NCI-H1436 (cell line): ENCODE results near the gene ZBTB8A.
"Not testable (repeated sequence)": the region's sequence is repeated elsewhere in the genome, so short reads cannot be mapped to it uniquely, and the experiment has no call there.

Experiments
- DNase-seq: peaks from one replicate; lab custom pipeline; 2025; lab: John Stamatoyannopoulos, UW

ZBTB8A gene

DNA sequence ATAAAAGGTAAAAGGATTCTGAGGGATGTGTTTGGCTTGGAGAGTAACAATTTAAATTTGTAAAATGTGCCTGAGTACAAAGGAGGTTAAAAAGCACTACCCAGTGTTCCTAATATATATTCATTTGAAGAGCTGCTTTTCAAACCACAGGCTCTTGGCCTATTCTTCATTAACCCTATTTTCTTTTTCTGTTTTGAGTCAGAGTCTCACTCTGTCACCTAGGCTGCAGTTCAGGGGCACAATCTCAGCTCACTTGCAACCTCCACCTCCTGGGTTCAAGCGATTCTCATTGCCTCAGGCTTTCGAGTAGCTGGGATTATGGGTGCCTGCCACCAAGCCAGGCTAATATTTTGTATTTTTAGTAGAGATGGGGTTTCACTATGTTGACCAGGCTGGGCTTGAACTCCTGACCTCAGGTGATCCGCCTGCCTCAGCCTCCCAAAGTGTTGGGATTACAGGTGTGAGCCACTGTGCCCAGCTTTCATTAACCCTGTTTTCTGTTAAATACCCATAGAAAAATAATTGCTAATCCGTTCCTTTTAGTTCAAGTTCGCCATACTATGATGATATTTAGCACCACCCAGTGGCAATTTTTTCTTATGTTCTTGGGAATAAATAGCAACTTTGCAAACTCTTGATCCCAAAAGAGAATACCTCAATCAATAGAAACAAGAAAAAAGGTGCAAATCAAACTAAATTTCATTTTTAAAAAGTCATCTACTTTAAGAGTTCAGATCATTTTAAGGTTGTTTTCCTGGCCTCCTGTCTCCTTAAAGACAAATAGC lies 80.7 kb downstream of the ZBTB8A start:
- no peak for DNase-seq

DNA sequence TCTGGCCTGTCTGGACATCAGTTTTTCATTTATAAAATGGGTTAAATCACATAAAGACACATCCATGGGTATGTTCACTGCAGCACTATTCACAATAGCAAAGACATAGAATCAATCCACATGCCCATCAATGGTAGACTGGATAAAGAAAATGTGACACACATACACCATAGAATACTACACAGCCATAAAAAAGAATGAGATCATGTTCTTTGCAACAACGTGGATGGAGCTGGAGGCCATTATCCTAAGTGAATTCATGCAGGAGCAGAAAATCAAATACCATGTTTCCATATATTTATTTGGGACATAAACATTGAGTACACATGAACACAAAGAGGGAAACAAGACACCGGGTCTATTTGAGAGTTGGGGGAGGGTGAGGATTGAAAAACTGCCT lies 83.0 kb downstream of the ZBTB8A start:
- DNase-seq = no peak

DNA sequence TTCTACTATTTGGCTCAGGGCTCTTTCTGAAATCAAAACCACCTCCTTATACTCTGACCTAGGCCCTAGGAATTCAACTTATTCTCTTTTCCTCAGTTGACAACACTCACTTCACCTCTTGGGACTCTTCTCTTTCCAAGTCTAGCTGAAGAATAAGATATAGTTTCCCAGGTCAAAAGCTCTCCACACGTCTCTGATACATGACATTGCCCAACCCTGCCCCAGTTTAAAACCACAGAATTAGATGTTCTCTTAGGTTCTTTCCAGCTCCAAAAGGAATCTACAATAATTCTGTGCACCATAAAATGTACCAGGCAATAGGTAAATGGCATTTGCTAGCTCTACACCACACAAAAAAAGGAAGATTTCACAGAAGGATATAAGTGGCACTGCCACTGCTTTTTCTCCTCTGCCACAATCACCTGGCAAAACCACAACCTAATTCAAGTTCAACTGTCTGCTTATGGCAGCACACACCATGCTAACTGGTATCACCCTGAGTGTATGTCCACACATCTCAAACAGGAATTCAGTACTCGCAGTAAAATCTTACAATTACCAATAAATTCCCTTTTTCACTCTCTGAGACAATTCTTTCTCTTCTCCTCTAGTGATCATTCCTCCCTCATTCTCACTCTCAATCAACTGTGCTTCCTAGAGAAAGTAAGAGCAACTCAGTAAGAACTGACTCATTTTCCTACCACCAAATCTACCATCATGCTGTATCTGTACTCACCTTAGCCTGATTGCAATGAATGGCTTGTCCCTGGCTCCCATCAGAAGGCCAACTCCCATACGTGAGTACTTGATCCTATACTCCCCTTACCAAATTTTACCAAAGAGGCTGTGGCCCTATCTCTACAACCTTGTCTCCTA lies 83.8 kb downstream of the ZBTB8A start:
- no peak for DNase-seq

DNA sequence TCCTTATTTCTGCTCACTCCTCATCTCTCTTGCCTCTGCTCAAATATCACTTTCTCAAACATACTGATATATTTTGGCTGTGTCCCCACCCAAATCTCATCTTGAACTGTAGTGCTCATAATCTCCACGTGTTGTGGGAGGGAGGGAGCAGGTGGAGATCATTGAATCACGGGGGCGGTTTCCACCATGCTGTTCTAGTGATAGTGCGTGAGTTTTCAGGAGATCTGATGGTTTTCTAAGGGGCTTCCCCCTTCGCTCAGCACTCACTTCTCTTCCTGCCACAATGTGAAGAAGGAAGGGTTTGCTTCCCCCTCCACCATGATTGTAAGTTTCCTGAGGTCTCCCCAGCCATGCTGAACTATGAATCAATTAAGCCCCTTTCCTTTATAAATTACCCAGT lies 84.5 kb downstream of the ZBTB8A start:
- no peak for DNase-seq

DNA sequence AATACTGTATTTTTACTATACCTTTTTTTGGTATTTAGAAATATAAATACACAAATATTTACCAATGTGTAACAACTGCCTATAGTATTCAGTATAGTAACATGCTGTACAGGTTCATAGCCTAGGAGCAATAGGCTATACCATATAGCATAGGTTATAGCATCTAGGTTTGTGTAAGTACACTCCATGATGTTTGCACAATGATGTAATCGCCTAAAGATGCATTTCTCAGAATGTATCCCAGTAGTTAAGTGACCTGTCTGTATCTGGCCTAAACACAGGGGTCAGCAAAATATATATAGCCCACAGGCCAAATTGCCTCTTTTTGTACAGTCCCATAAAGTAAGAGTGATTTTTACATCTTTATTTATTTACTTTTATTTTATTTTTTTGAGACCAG lies 86.9 kb downstream of the ZBTB8A start:
- DNase-seq = no peak

DNA sequence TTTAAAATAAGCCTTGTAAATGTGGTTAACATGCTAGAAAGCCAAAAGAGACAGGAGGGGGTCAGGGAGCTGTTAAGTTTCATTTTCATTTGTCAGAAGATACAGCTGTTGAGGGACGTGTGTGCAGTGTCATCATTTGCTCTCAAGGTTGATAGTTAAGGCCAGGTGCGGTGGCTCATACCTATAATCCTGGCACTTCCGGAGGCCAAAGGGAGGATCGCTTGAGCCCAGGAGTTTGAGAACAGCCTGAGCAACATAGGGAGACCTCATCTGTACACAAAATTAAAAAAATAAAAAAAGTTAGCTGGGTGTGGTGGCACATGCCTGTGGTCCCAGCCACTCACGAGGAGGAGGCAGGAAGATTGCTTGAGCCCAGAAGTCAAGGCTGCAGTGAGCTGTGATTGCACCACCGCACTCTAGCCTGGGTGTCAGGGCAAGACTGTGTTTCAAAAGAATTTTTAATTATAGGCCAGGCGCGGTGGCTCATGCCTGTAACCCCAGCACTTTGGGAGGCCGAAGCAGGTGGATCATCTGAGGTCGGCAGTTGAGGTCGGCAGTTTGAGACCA lies 88.5 kb downstream of the ZBTB8A start:
- no peak for DNase-seq

DNA sequence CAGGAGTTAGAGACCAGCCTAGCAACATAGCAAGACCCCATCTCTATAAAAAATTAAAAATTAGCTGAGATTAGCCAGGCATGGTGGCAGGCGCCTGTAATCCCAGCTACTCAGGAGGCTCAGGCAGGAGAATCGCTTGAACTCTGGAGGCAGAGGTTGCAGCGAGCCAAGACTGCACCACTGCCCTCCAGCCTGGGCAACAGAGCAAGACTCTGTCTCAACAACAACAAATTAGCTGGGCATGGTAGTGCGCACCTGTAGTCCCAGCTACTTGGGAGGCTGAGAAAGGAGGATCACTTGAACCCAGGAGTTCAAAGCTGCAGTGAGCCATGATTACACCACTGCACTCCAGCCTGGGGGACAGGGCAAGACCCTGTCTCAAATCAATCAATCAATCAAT lies 90.9 kb downstream of the ZBTB8A start:
- DNase-seq = not testable (repeated sequence)

DNA sequence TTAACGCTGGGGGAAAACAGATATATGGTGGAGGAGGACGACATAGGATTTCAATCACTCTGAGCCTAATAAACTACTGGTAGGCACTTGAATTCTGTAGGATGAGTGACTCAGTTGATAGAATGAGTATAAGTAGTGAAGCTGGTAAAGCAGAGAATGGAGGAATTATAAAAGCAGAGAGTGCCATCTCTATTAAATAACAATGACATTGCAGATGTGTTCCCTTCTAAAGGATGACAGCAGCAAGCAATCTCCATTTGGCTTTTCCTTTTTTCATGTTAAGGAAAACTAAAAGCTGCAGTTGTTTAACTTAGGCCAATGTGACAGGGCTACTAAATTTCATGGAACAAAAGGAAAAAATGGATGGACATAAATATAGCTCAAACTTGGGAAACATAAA lies 93.6 kb downstream of the ZBTB8A start:
- no peak for DNase-seq

DNA sequence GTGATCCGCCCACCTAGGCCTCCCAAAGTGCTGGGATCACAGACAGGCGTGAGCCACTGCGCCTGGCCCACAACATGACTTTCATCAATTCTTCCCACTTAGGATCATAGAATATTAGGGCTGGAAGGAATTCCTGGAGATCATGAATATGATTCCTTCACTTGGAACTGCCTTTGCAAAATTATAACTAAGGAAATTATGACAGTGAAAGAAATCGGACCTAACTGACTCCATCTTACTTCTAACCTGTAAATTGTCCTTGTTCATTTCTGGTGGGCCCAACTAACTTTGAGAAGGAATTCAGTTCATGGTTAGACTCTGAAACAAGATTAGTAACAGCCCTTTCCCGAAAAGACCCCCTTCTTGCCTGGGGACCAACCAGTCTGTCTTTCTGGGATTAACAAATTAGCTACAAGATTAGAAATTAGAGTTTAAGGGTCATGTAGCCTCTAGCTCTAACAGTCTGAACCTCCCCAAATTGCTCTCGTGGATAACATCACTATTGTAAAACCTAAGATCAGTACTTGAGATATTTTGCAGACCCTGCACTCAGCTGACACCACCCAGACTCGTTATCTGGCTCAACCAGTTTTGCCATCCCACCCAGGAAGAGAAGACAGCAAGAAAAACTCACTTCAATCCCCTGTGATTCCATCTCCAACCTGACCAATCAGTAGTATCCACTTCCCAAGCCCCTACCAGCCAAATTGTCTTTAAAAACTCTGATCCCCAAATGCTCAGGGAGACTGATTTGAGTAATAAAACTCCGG lies 96.5 kb downstream of the ZBTB8A start:
- DNase-seq = no peak

DNA sequence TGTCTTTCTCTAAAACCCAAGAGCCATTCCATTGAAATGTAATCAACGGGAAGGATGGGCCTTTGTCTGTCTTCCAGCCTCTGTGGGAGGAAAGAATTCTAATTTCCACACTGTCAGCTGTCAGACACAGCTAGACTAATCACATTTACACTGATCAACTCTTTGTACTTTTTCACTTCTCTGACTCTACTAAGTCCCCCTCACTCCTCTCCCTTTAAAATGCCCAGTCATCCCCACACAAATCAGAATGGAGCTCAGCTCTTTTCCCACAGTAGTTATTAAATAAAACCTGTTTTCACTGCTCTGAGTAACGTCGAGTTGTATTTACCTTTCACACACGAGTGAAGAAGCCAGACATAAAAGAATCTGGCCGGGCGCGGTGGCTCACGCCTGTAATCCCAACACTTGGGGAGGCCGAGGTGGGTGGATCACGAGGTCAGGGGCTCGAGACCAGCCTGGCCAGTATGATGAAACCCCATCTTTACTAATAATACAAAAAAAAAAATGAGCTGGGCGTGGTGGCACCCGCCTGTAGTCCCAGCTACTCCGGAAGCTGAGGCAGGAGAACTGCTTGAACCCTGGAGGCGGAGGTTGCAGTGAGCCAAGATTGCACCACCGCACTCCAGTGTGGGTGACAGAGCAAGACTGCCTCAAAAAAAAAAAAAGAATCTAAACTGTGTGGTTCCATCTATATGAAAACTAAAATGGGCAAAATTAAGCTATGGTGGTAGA lies 97.9 kb downstream of the ZBTB8A start:
- no peak for DNase-seq

DNA sequence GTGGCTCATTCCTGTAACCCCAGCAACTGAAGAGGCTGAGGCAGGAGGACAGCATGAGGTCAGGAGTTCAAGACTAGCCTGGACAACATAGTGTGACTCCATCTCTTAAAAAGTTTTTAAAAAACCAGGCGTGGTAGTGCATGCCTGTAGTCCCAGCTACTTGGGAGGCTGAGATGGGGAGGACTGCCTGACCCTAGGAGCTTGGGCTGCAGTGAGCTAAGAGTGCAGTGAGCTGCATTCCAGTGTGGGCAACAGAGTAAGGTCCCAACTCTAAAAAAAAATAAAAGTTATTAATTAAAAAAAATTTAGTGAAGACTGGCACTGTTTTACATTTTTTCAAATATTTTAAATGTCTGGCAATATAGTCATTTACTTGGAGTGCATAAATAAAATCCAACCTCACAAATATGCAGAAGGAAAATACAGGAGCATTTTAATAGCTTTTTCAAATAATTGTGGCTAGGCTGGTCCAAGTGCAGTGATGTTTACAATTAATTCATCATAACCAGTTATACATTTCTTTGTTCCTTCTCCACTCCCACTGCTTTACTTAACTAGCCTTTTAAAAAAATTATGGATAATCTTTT lies 100.4 kb downstream of the ZBTB8A start:
- no peak for DNase-seq

DNA sequence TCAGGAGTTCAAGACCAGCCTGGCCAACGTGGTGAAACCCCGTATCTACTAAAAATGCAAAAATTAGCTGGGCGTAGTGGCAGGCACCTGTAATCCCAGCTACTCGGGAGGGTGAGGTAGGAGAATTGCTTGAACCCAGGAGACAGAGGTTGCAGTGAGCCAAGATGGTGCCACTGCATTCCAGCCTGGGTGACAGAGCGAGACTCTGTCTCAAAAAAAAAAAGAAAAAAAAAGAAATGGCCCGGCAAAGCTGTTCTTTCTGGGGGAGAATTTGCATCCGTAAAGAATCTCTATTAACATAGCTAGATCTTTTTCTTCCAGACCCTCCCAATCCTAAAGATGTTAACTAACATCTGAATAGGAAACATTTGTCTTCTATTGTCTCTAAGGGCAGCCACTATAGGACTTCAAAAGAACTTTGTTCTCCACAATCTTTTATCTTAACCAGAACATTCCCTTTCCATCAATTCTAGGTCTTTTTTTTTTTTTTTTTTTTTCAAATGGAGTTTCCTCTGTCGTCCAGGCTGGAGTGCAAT lies 103.1 kb downstream of the ZBTB8A start:
- DNase-seq = not testable (repeated sequence)

DNA sequence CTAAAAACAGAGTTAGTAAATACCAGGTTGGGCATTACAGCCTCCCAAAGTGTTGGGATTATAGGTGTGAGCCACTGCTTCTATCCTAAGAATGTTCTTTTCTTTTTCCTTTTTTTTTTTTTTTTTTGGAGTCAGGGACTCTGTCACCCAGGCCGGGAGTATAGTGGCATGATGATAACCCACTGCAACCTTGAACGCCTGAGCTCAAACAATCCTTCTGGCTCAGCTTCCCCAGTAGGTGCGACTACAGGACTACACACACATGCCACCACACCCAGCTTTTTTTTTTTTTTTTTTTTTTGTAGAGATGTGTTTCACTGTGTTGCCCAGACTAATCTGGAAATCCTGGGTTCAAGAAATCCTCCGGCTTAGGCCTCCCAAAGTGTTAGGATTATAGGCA lies 105.2 kb downstream of the ZBTB8A start:
- DNase-seq = no peak

DNA sequence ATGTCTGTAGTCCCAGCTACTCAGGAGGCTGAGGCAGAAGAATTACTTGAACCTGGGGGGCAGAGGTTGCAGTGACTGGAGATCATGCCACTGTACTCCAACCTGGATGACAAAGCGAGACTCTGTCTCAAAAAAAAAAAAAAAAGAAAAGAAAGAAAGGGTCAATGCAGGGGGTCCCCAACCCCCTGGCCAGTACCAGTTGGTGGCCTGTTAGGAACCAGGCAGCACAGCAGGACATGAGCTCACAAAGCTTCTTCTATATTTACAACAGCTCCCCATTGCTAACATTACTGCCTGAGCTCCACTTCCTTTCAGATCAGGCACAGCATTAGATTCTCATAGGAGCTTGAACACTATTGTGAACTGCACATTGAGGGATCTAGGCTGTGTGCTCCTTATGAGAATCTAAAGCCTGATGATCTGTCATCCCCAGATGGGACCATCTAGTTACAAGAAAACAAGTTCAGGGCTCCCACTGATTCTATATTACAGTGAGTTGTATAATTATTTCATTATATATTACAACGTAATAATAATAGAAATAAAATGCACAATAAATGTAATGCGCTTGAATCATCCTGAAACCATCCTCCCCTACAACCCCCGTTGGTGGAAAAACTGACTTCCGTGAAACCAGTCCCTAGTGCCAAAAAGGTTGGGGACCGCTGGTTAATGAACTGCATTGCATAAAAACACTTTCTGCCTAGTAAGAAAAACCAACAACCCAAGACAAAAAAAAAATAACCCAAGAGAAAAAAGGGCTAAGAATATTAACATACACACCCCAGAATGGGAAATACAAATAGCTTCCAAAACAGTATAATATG lies 108.3 kb downstream of the ZBTB8A start:
- no peak for DNase-seq

DNA sequence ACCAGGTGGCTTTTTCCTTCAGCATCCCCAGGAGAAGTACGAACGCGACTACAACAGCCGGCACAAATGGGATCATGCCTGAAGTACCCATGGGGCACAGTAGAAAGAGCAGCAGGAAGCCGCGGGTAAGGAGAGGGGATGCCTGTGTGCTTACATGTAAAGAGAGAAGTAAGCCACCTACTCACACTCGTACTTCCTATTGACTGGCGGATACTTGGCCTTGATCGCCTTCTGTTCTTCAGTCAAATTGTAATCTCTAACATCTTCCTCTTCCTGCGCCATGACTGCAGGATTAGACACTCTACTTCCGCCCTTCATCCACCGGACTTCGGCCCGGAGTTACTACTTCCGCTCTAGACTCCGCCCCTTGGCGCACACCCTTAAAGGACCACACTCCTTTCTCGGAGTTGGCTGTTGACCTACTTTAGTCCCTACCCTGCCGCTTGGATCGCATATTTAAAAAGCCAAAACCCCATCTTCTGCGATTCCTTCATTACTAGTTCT lies 111.1 kb downstream of the ZBTB8A start, which contains the start of gene ZBTB8OS:
ZBTB8OS (minus strand) TSS at position 303 of the 504 bp plus-strand sequence; CDS start at position 282, 21 bp downstream.
- peak; percentile 90 for DNase-seq

DNA sequence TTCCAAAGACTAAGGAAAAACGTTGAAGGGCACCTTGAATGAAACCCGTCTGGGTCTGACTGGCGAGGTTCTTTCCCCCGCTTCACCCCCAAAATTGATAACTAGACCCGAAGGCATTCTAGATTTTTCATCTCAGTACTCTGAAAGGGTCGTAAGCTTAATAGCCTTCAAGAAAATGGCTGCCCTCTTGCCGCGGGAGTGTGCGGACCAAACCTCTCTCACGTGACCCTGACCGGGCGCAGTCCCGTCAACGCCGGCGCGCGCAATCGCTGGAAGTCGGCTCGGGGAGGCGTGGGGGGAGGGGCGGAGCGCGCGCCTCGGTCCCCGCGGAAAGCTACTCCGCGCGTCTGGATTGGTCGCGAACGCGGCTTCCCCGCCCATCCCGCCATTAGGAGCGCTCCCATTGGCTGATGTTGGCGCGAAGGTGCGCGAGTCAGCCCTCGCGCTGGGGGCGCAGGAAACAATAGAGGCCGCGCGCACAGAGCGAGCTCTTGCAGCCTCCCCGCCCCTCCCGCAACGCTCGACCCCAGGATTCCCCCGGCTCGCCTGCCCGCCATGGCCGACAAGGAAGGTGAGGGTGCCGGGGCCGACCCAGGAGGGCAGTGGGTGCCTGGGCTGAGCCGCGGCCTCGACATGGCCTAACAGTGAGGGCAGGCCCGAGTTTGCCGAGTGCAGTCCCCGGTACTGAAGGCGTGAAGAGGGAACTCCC lies 111.7 kb downstream of the ZBTB8A start, which contains the start of gene RBBP4:
RBBP4 (plus strand) TSS at position 457 of the 709 bp plus-strand sequence; CDS start at position 556, 99 bp downstream.
- peak; percentile 97 for DNase-seq

DNA sequence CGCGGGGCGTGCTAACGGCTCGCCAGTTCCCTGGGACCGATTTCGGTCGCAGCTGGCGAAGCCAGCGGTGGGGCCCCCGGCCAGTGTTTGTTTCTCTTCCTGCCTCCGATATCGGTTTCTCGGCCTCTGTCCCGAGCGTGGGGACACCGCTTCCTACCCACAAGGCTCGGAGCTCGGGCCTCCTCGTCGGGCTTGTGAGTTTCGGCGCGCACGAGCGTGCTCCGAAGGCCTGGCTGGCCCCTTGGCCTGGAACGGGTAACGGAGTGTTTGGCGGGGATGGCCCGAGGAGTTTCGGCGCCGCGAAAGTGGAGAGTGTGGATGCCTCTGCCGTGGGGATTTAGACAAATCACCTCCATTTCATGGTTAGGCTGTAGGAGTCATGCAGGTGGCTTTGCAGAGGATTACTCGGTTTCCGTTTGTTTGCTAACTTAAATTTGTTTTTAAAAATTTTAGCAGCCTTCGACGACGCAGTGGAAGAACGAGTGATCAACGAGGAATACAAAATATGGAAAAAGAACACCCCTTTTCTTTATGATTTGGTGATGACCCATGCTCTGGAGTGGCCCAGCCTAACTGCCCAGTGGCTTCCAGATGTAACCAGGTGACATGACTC lies 112.3 kb downstream of the ZBTB8A start:
- peak; percentile 37 for DNase-seq

DNA sequence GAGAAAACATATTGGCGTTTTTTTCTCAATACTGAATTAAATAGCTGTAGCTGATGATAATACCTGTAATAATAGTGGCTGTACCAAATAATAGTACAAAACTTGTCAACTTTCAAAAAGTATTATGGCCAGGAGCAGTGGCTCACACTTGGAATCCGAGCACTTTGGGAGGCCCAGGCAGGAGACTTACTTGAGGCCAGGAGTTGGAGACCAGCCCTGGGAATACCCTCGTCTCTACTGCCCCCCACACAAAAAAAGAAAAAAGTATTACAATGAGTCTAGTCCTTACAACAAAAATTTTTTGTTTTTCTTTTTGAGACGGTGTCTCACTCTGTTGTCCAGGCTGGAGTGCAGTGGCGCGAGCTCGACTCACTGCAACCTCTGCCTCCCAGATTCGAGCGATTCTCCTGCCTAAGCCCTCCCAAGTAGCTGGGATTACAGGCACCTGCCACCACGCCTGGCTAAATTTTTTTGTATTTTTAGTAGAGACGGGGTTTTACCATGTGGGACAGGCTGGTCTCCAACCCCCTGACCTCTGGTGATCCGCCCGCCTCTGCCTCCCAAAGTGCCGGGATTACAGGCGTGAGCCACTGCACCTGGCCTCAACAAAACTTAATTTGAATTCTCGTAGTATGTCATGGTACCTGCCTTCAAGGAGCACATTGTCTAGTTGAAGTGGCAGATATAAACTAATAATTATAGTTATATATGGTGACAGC lies 113.2 kb downstream of the ZBTB8A start:
- DNase-seq = no peak
